ENCODE data around the gene HOXA7.
A peak's percentile ranks its signal among the peaks of the same experiment; 100 is the strongest.

The HOXA7 gene

DNA sequence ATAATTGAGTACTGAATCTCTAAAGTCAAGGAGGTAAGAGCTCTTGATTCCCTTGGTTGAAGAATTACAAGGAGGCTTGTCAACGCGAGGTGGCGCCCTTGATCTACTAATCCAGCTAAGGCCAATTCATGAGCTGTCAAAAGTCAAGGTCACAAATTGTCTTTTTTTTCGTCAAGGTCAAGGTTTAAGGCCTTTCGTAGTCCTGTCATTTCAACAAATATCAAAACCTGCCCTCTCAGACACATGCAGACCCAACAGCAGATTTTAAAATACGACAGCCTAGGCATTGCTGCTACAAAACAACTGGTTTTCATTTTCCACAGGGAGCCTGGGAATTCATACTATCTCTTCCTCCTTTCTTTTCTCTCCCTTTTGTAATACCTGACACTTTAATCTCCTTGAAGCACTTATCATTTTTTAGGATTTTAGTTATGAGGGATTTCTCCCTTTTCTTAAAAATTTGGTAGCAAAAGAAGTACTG, 39.9 kb upstream of the HOXA7 start:
- H3K9me3 ChIP-seq (ENCODE audit: low read depth, low read length): no peaks in the 10 kb centered on the region
- TF ChIP-seq POLR2AphosphoS5 (IDR thresholded peaks at IDR 0.05; ENCODE audit: borderline replicate concordance, low read depth, low read length) (no peak), EZH2 (IDR thresholded peaks at IDR 0.05) (no peak), FOXP2 (optimal IDR thresholded peaks at IDR 0.05; ENCODE audit: control extremely low read depth, extremely low read length, insufficient read depth) (no peak)
- H3K4me3 ChIP-seq: no peak overlapping the region
- H3K9ac ChIP-seq (ENCODE audit: insufficient read length): no peak overlapping the region
- no peaks in the 10 kb centered on the region for H3K36me3 ChIP-seq (ENCODE audit: insufficient read depth, low read length)
- H3K27ac ChIP-seq: no peak overlapping the region
- DNase-seq (ENCODE audit: low read depth, low spot score): peak; percentile 69

GRCh38 chr7:27194686-27195379, 38.4 kb upstream of the HOXA7 start:
- Histone ChIP-seq H3K9me3 (ENCODE audit: low read depth, low read length) (no peaks in the 10 kb centered on the region), H3K36me3 (ENCODE audit: insufficient read depth, low read length) (no peaks in the 10 kb centered on the region), H3K27ac (no peak overlapping the region), H3K4me3 (no peak overlapping the region), H3K9ac (ENCODE audit: insufficient read length) (no peak overlapping the region)
- no peak for TF ChIP-seq EZH2 (IDR thresholded peaks at IDR 0.05)
- TF ChIP-seq POLR2AphosphoS5 (IDR thresholded peaks at IDR 0.05; ENCODE audit: borderline replicate concordance, low read depth, low read length): no peak
- TF ChIP-seq FOXP2 (optimal IDR thresholded peaks at IDR 0.05; ENCODE audit: control extremely low read depth, extremely low read length, insufficient read depth): no peak
- no peak for DNase-seq (ENCODE audit: low read depth, low spot score)

DNA sequence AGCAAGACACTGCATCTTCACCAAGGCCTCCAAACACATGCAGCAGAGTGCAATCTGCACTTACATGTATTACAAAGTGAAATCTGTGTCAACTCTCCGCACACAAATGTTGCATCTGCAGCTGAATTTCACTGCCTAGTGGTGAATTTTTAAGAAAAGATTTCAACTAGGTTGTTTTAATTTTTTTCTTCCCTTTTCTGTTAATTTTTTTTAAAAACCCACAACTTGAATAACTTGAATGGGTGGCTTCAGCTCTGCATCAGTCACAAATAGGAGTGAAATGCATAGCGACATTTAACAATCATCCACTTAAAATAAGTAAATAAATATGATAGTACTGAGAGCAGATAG, 37.5 kb upstream of the HOXA7 start:
- Histone ChIP-seq H3K9me3 (ENCODE audit: low read depth, low read length) (no peaks in the 10 kb centered on the region), H3K36me3 (ENCODE audit: insufficient read depth, low read length) (no peaks in the 10 kb centered on the region), H3K4me3 (no peak overlapping the region), H3K9ac (ENCODE audit: insufficient read length) (no peak overlapping the region), H3K27ac (no peak overlapping the region)
- TF ChIP-seq POLR2AphosphoS5 (IDR thresholded peaks at IDR 0.05; ENCODE audit: borderline replicate concordance, low read depth, low read length): no peak
- TF ChIP-seq FOXP2 (optimal IDR thresholded peaks at IDR 0.05; ENCODE audit: control extremely low read depth, extremely low read length, insufficient read depth): no peak
- TF ChIP-seq EZH2 (IDR thresholded peaks at IDR 0.05): no peak
- no peak for DNase-seq (ENCODE audit: low read depth, low spot score)

DNA sequence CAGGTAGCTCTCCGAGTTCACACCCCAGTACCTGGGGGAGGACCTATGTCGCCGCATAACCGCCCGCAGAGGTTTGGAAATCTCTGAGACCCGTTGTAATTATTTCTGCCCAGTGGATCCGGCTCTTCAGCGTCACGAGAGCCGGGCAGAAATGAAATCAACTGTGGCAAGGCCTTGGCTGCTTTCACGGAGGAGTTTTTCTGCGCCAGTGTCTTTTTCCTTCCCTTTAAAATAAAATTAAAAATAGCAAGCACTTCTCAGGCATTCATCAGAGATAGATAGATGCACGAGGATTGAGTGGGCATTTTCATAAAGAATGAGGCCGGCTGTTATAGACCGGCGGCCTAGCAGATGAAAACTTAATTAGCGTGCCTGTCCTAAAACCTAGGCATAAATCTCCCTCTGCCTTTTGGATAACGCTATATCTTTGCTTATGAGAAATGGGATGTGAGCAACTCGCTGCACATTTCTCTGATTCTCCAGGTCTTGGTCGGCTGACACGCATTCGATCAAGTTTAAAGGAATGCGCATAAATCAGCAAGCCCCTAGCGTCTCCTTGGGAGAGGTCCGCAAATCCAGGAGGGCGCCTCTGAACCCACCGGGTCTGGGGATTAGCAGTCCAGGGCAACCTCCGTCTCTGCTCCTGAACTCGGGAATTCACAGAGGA, 37.0 kb upstream of the HOXA7 start:
- no peak overlapping the region for H3K9ac ChIP-seq (ENCODE audit: insufficient read length)
- H3K36me3 ChIP-seq (ENCODE audit: insufficient read depth, low read length): no peaks in the 10 kb centered on the region
- DNase-seq (ENCODE audit: low read depth, low spot score): no peak
- no peak for TF ChIP-seq FOXP2 (optimal IDR thresholded peaks at IDR 0.05; ENCODE audit: control extremely low read depth, extremely low read length, insufficient read depth)
- TF ChIP-seq POLR2AphosphoS5 (IDR thresholded peaks at IDR 0.05; ENCODE audit: borderline replicate concordance, low read depth, low read length): no peak
- no peak for TF ChIP-seq EZH2 (IDR thresholded peaks at IDR 0.05)
- no peak overlapping the region for H3K4me3 ChIP-seq
- H3K9me3 ChIP-seq (ENCODE audit: low read depth, low read length): no peaks in the 10 kb centered on the region
- no peak overlapping the region for H3K27ac ChIP-seq

DNA sequence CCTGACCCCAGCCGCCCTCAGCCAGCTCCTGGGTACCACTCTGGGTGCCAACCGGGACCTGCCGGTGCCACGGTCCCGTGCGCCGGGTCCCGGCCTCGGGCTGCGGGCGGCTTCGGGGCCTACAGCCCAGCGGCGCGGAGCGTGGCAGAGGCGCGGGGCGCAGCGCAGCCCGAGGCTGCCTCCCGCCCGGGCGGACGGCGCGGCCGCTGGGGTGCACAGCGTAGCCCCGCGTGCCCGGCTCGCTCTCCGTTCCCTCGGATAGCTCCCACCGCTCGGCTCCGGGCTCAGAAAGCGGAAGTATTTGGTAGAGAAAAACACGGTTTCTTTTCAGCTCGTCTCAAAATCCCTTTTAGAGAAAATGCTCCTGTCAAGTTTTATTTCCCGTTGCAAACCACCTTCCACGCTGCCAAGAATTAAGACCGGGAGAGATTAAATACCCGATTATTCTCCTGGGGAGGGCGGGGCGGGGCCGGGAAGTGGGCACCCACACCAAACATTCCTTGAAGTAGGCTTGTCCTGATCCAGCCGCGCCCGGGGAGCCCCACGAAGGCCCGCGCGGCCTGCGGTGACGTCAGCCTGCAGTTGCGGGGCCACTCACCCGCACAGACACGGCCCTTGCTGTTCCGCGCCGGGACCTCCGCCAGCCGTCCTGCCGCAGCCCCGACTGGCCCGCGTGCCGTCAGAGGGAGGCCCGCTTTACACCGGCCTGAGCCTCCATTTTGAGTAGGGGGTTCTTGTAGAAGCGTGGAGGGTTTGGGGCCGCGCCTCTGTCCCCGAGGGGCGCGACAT, 36.3 kb upstream of the HOXA7 start:
- Histone ChIP-seq H3K36me3 (ENCODE audit: insufficient read depth, low read length) (no peaks in the 10 kb centered on the region), H3K4me3 (no peak overlapping the region), H3K27ac (no peak overlapping the region), H3K9me3 (ENCODE audit: low read depth, low read length) (no peaks in the 10 kb centered on the region), H3K9ac (ENCODE audit: insufficient read length) (no peak overlapping the region)
- DNase-seq (ENCODE audit: low read depth, low spot score): no peak
- TF ChIP-seq FOXP2 (optimal IDR thresholded peaks at IDR 0.05; ENCODE audit: control extremely low read depth, extremely low read length, insufficient read depth): no peak
- TF ChIP-seq EZH2 (IDR thresholded peaks at IDR 0.05): no peak
- no peak for TF ChIP-seq POLR2AphosphoS5 (IDR thresholded peaks at IDR 0.05; ENCODE audit: borderline replicate concordance, low read depth, low read length)

DNA sequence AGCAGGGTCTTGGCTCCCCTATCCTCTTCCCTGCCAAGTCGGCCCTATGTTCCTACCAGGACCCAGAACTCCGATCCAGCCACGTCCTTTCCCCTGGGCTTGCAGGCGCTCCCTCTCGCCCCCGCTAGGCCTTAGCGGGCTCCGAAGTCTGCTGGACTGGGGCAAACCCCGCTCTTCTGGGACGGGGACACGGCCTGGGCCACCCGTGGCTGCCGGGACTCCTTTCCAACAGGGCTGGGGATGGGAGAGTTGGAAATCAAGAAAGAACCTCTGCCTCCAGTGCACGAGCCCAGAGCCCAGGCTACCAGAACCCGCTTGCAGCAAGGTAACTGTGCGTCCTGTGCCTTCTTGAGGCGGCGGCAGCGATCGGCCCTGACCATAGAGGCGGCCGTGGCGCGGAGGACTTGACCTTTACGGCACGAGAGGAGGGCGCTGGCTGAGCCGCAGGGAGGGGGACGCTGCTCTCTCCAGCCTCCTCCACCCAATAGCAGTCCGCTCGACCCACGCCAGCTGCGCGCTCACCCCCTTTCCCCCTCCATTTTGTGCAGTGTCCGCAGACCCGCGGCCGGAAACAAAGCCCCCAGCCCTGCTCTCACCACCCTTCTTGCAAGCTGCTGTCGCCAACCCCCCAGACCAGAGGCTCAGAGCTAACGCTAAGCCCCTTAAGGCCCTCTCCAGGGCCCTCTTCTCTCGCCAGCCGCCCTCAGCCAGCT, 35.5 kb upstream of the HOXA7 start:
- no peak for DNase-seq (ENCODE audit: low read depth, low spot score)
- Histone ChIP-seq H3K36me3 (ENCODE audit: insufficient read depth, low read length) (no peaks in the 10 kb centered on the region), H3K4me3 (no peak overlapping the region), H3K9ac (ENCODE audit: insufficient read length) (no peak overlapping the region), H3K9me3 (ENCODE audit: low read depth, low read length) (no peaks in the 10 kb centered on the region), H3K27ac (no peak overlapping the region)
- TF ChIP-seq EZH2 (IDR thresholded peaks at IDR 0.05) (no peak), POLR2AphosphoS5 (IDR thresholded peaks at IDR 0.05; ENCODE audit: borderline replicate concordance, low read depth, low read length) (no peak), FOXP2 (optimal IDR thresholded peaks at IDR 0.05; ENCODE audit: control extremely low read depth, extremely low read length, insufficient read depth) (no peak)

DNA sequence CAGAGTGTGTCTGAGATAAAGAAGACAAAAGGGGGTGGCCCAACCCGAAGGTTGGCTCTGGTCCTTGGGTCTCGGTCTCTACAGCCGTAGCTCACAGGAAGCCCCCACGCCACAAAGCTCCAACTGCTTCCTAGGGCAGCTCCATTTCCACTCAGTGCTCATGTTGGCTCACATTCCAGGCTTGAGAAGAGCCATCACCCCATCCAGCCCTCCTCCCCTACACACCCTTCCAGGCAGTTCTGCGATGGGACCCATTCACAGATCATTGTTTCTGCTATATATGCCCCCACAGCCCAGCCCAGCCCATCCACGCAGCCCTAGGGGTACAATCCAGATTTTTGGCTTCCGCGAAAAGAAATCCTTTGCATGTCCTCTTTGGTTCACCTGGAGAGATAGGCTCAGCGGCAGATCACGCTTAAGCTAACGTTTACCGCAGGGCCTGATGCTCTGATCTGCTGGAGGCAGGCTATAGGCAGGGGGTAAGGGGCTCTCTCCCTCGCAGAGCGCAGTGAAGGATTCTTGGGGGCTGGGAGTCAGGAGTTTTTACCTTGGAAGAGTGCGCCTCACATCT, 34.8 kb upstream of the HOXA7 start:
- H3K36me3 ChIP-seq (ENCODE audit: insufficient read depth, low read length): no peaks in the 10 kb centered on the region
- H3K9ac ChIP-seq (ENCODE audit: insufficient read length): no peak overlapping the region
- H3K27ac ChIP-seq: no peak overlapping the region
- no peaks in the 10 kb centered on the region for H3K9me3 ChIP-seq (ENCODE audit: low read depth, low read length)
- no peak overlapping the region for H3K4me3 ChIP-seq
- TF ChIP-seq EZH2 (IDR thresholded peaks at IDR 0.05) (no peak), POLR2AphosphoS5 (IDR thresholded peaks at IDR 0.05; ENCODE audit: borderline replicate concordance, low read depth, low read length) (no peak), FOXP2 (optimal IDR thresholded peaks at IDR 0.05; ENCODE audit: control extremely low read depth, extremely low read length, insufficient read depth) (no peak)
- no peak for DNase-seq (ENCODE audit: low read depth, low spot score)

Data from SK-N-MC (cell line).